Astrocyte of the spinal cord (primary cell): Measurements from ENCODE around the gene MAP3K20.

Source experiments
- DNase-seq: peaks from one replicate; pipeline ENCODE4 v3.0.0; 2011; ENCODE audit warnings: low read depth, low spot score
- H3K4me3 ChIP-seq: 2 replicates; pipeline ENCODE4 v1.5.1; 2011; ENCODE audit warnings: low read depth, mild to moderate bottlenecking, low read length, moderate library complexity
- in situ Hi-C: cut with HindIII; loops from 2 replicates; pipeline ENCODE4 v1.10.0; 2017; ENCODE audit warnings: low sequenced_read_pairs
- TF ChIP-seq, protein P1 (sequence below): IDR thresholded peaks from 2 replicates; pipeline ENCODE4 v1.5.1; 2012; ENCODE audit warnings: low read depth, mild to moderate bottlenecking, low read length, inconsistent platforms

The MAP3K20 gene

GRCh38 chr2:173286153-173286809 is 210.6 kb downstream of the MAP3K20 start:
- DNase-seq: no peak
- in situ Hi-C loops: no loop called here
- TF ChIP-seq, protein P1, sequence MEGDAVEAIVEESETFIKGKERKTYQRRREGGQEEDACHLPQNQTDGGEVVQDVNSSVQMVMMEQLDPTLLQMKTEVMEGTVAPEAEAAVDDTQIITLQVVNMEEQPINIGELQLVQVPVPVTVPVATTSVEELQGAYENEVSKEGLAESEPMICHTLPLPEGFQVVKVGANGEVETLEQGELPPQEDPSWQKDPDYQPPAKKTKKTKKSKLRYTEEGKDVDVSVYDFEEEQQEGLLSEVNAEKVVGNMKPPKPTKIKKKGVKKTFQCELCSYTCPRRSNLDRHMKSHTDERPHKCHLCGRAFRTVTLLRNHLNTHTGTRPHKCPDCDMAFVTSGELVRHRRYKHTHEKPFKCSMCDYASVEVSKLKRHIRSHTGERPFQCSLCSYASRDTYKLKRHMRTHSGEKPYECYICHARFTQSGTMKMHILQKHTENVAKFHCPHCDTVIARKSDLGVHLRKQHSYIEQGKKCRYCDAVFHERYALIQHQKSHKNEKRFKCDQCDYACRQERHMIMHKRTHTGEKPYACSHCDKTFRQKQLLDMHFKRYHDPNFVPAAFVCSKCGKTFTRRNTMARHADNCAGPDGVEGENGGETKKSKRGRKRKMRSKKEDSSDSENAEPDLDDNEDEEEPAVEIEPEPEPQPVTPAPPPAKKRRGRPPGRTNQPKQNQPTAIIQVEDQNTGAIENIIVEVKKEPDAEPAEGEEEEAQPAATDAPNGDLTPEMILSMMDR: no peak
- no peak overlapping the region for H3K4me3 ChIP-seq

DNA sequence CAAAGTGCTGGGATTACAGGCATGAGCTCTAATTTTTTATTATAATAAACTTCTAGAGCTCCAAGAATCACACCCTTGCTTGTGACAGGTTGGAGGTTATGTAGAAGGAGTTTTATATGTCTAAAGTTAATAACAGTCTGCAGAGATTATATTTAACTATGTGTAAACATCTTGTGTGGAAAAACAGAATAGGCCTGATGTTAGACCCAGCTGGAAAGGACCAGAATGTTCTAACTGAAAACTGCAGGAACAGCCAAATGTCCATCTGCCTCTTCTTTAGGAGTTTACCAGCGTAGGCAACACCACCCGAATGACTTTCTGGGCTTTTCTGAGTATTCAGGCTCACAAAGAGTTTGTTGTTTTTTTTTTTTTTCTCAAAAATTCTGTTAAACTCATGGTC is 211.9 kb downstream of the MAP3K20 start:
- TF ChIP-seq, protein P1: no peak
- no peak overlapping the region for H3K4me3 ChIP-seq
- in situ Hi-C loops: no loop called here
- no peak for DNase-seq

GRCh38 chr2:173288561-173288960 is 212.9 kb downstream of the MAP3K20 start:
- peak; percentile 36 for DNase-seq
- H3K4me3 ChIP-seq: no peak overlapping the region
- TF ChIP-seq, protein P1: no peak
- in situ Hi-C loops: no loop called here

DNA sequence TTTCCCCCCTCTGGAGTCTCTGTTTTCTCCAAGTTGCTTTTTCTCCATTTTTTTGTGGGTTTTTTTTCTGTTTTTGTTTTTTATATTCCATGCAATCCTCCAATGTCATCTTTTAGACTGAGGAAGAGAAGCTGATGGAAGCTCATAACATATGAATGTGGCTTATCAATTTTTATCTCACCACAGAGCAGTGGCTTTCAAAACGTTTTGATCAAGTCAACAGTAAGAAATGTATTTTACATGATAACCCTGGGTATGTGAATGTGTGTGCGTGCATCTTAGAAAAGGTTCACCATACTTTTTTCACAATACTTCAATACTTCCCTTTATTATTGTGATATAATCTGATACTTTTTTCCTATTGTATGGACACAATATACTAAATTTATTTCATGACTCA is 214.4 kb downstream of the MAP3K20 start:
- TF ChIP-seq, protein P1: no peak

DNA sequence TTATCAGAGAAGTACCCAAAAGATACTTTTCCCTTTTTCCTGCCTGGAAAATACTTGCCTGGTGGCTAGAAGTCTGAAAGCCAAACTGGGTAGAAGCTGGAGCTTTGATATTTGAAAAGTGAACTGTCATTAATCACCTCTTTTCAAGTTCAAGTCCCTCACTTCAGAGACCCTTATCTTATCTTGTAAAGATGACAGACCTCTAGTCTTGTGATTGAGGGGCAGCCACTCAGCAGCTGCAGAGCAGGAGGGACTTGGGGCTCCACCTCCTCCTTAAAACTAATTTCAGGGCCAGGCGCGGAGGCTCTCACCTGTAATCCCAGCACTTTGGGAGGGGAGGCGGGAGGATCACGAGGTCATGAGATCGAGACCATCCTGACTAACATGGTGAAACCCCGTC is 214.9 kb downstream of the MAP3K20 start:
- in situ Hi-C loops: no loop called here
- DNase-seq: no peak
- H3K4me3 ChIP-seq: no peak overlapping the region
- TF ChIP-seq, protein P1: no peak

More for the DNA sequence above, 214.4 kb downstream of the MAP3K20 start:
- in situ Hi-C loops: no loop called here
- no peak overlapping the region for H3K4me3 ChIP-seq
- no peak for DNase-seq

DNA sequence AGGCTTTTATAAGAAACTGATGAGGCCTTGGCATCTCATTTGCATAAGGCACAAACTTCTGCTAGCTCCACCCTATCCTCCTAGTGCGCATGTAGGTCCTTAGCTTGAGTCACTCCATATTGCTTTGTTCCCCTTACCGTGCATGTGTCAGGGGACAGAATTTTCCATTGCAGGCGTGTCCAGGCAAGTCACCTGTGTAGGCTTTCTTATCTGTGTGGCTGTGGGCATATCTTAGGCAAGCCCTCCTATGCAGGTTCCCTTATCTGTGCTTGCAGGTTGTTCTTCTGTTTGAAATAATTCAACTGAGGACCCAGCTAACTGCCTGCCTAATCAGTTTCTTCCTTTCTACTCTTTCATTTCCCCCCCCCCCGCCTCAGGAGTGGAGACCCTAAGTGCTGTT is 215.8 kb downstream of the MAP3K20 start:
- no peak for DNase-seq
- H3K4me3 ChIP-seq: no peak overlapping the region
- in situ Hi-C loops: no loop called here
- TF ChIP-seq, protein P1: no peak
